Stimulated activated CD4-positive, alpha-beta T cell treated with anti-CD3 and anti-CD28 coated beads, Interleukin-1b, Interleukin-23, amount 100 ng/mL, for 4 hours (primary cell): ENCODE results near the gene KRT10.
"Not testable (repeated sequence)": the region's sequence is repeated elsewhere in the genome, so short reads cannot be mapped to it uniquely, and the experiment has no call there.

Source experiments
- DNase-seq, 2 donors: peaks; one replicate each; pipeline ENCODE4 v3.0.0-alpha.2; 2020; ENCODE audit warnings: low read depth in 2 of 2

Gene KRT10

GRCh38 chr17:40833882-40834281 is 11.5 kb upstream of the KRT10 start:
- no peak for DNase-seq

DNA sequence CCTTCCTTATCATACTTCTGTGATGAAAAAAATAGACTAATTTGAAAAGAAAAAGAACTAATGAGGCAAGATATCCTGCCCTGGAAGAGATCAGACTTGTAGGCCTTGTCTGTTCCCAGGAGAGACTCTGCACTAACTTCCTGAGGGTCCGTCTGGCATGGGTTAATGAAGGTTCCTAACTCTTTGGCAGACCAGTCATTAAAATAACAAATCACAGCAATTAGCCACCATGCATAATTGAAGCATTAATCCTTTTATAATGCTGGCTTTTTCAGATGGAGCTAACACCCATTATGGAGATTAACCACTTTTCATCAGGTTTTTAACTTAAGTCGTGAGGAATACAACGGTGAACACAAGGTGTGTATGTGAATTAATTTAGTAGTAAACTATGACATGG is 10.4 kb upstream of the KRT10 start:
- no peak for DNase-seq

DNA sequence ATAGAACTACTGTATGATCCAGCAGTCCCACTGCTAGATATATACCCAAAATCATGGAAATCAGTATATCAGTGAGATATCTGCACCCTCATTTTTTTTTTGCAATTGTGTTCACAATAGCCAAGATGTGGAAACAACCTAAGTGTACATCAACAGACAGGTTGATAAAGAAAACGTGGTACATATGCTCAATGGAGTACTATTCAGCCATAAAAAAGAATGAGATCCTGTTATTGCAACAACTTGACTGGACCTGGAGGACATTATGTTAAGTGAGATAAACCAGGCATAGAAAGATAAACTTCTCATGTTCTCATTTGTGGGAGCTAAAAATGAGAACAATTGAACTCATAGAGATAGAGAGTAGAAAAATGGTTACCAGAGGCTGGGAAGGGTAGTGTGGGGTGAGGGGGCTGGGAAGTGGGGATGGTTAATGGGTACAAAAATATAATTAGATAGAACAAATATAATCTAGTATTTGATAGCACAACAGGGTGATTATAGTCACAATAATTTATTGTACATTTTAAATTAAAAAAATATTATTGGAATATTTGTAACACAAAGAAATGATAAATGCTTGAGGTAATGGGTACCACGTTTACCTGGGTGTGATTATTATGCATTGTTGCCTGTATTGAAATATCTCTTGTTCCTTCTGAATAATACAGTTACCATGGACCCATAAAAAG is 7.8 kb upstream of the KRT10 start:
- no peak for DNase-seq

DNA sequence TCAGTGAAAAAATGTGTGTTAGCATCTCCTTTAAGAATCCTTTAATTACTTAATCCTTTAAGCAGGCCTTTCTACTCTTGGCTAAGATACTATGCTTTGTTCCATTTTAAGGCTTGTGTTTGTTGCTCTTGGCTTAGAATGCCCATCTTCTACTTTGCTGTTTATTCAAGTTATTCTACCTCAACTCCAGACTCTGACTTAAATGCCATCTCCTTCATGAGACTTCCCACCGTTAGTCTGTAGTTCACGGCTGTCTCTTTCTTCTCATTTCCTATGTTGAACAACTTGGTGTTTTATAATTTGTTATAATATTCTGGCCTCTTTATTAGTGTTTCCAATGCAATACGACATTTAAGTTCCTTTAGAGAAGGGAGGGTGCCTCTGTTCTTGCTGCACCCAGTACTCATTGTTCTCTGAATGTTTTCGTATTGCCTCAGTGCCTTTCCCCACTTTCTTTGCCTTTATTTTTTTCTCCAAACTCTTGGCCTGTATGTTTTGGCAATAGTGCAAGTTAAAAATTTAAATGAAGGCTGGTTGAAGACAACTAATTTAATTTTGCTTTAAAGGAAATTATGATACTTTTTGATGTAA is 6.1 kb upstream of the KRT10 start:
- no peak for DNase-seq

GRCh38 chr17:40827746-40828453 is 5.5 kb upstream of the KRT10 start:
- no peak for DNase-seq

DNA sequence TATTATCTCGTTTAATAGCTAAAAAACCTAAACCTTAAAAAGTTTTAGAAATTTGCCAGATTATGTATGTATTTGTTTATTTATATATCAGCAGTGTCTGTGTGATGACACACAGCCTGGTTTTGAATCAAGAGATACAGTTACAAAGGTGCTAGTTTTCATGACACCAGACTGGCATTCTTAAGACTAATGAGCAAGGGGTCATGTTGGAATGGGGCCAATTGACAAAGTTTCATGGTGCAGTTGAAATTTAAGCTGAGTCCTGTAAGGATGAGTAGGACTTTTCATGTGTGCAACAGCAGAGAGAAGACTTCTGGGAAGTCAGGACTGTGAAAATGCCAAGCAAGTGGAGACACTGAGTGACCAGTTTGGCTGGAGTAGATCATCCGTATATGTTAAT is 3.2 kb upstream of the KRT10 start:
- no peak for DNase-seq

- no peak for DNase-seq
These were observed 1.8 kb upstream of the KRT10 start for GRCh38 chr17:40824015-40824832.

DNA sequence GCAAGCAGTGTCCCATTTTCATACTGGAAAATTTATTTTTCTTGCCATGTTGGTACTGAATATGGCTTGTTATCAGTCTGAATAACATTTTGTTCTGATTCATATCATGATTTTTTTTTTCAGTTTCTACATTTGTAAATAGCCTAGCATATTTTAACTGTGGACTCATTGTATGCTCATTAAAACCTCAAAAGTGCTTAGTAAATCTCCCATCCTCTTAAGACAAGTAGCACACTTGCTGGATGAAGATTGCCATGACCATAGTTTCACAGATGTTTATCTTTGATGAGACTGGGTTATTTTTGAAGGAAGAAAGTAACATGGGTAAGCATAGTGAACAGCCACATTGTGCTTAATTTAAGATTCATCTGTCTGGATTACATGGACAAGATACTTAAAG is 878 bp downstream of the KRT10 start:
- DNase-seq = no peak

DNA sequence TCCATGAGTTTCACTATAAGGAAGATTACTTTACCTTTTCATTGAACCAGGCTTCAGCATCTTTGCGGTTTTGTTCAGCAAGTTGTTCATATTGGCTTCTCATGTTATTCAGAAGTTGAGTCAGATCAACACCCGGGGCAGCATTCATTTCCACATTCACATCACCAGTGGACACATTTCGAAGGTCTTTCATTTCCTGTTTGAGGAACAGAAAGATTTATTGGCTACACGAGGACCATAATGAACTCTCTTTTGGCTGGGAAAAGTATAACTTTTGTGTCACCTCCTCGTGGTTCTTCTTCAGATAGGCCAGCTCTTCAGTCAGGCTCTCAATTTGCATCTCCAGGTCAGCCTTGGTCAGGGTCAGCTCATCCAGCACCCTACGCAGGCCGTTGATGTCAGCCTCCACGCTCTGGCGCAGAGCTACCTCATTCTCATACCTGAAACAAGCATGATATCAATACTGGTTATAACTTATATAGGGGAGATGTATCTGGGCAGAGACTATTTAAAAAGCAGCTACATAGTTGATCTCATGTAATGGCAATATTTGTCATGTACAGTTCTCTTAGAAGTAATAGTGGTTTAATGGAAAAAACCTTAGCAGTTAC is 2.1 kb downstream of the KRT10 start:
- no peak for DNase-seq

GRCh38 chr17:40819528-40820125 is 2.8 kb downstream of the KRT10 start:
- no peak for DNase-seq

DNA sequence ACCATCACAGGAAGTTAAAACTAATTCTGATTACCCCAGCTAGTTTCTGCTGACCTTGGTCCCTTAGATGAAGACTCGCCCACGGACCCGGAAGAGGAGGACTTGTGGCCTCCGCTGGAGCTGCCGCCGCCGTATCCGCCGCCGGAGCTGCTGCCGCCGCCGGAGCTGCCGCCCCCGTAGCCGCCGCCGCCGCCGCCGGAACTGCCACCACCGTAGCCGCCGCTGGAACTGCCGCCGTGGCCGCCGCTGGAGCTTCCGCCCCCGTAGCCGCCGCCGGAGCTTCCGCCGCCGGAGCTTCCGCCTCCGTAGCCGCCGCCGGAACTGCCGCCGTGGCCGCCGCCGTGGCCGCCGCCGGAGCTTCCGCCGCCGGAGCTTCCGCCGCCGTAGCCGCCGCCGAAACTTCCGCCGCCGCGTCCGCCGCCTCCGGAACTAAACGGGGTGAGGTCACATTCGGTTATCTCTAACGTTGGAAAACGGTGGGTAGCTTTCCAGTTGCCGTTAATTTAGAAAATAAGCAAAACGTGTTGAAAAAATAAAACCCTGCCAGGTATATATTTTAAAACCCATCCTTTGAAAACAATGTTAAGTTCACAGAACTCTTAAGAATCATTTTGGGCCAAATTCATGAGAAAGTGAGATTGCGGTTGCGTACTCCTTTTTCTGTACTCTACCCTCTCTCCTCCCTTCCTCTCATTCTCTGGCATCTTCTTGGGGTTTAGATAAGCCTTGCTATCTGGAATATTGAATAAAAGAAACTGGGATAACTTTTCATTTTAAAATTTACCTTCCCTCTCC is 3.5 kb downstream of the KRT10 start:
- DNase-seq = peak; percentile 73 to 77

- DNase-seq = no peak
These were observed 4.1 kb downstream of the KRT10 start for GRCh38 chr17:40818343-40818732.

- DNase-seq = no peak
These were observed 5.2 kb downstream of the KRT10 start for GRCh38 chr17:40817103-40817682.

DNA sequence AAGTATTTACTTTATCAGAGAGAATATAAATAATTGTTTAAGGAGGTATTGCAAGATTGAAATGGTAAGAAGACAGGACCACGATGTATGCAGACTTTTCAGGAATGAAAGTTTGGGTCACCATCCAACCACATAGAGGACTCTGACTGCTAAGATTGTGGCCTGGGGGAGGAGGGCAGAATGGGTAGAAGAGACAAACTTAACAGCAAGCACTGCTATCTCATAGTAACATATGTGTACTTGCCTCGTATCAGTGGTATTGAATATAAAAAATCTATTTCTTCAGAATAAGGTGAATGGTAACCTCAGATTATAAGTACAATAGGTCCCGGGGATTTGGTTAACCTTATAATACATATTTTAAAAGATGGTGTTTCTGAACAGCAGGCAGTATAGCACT is 5.8 kb downstream of the KRT10 start:
- DNase-seq = no peak

GRCh38 chr17:40815381-40815780 is 7.0 kb downstream of the KRT10 start:
- no peak for DNase-seq

DNA sequence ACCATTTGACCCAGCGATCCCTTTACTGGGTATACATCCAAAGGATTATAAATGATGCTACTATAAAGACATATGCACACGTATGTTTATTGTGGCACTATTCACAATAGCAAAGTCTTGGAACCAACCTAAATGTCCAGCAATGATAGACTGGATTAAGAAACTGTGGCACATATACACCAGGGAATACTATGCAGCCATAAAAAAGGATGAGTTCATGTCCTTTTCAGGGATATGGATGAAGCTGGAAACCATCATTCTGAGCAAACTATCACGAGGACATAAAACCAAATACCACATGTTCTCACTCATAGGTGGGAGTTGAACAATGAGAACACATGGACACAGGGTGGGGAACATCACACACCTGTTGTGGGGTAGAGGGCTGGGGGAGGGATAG is 7.8 kb downstream of the KRT10 start:
- DNase-seq = not testable (repeated sequence)

GRCh38 chr17:40813804-40814203 is 8.6 kb downstream of the KRT10 start:
- DNase-seq = no peak

DNA sequence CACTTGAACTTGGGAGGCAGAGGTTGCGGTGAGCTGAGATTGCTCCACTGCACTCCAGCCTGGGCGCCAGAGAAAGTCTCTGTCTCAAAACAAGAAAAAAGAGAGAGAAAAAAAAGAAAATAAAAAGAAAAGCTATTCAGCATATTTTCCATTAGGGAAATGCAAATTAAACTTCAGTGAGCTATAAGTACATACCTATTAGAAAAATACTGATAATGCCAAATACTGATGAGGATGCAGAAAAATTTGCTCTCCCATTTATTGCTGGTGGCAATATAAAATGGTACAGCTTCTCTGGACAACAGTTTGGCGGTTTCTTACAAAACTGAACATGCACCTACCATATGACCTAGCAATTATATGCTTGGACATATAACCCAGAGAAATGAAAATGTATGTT is 9.8 kb downstream of the KRT10 start:
- no peak for DNase-seq

- DNase-seq = no peak
These were observed 11.9 kb downstream of the KRT10 start for GRCh38 chr17:40810494-40810893.

GRCh38 chr17:40809721-40810421 is 12.5 kb downstream of the KRT10 start:
- DNase-seq = no peak
